ENCODE measurements around the gene RNU1-4. TPM values are rescaled to one million over a fixed set of nuclear protein-coding genes. Genes with fewer than 3 reads are reported as not detected.
"Not testable (repeated sequence)": the region's sequence is repeated elsewhere in the genome, so short reads cannot be mapped to it uniquely, and the experiment has no call there.

Gene RNU1-4
- total RNA-seq, 3 donors from 2014 or later (not counting 1 experiment from before 2014, with no cell fraction given) = 2,937 to 3,261 (median 3,038) TPM

- H3K4me3 ChIP-seq (ENCODE audit: low read length); H3K36me3 Mint-ChIP-seq; H3K4me1 Mint-ChIP-seq; H3K36me3 ChIP-seq (ENCODE audit: control insufficient read depth, insufficient read depth, low read length); intact Hi-C loops (cut with micrococcal nuclease); H3K27ac Mint-ChIP-seq; H3K4me1 ChIP-seq (ENCODE audit: control insufficient read depth, insufficient read depth, low read length); H3K4me3 Mint-ChIP-seq; ATAC-seq; H3K9me3 ChIP-seq (ENCODE audit: control insufficient read depth, insufficient read depth, low read length); H3K9me3 Mint-ChIP-seq; H3K27me3 ChIP-seq (ENCODE audit: control insufficient read depth, insufficient read depth, low read length); DNase-seq; H3K27ac ChIP-seq (ENCODE audit: low read length): not testable (repeated sequence)
- WGBS (ENCODE audit: insufficient coverage) = 90% methylated on average over 4 of the region's 6 CpGs
- H3K27me3 Mint-ChIP-seq (ENCODE audit: low read depth in 2 of 2) = peaks cover 9 to 11% of the 10 kb centered on the region in 2 donors
Measured at GRCh38 chr1:16712984-16713383, 27.3 kb upstream of the RNU1-4 start.

- H3K4me3 ChIP-seq (ENCODE audit: low read length); H3K9me3 ChIP-seq (ENCODE audit: control insufficient read depth, insufficient read depth, low read length); H3K27ac Mint-ChIP-seq; intact Hi-C loops (cut with micrococcal nuclease); ATAC-seq; DNase-seq; H3K4me3 Mint-ChIP-seq; H3K9me3 Mint-ChIP-seq; H3K36me3 ChIP-seq (ENCODE audit: control insufficient read depth, insufficient read depth, low read length); H3K36me3 Mint-ChIP-seq; H3K27ac ChIP-seq (ENCODE audit: low read length); H3K4me1 Mint-ChIP-seq; H3K27me3 ChIP-seq (ENCODE audit: control insufficient read depth, insufficient read depth, low read length); H3K4me1 ChIP-seq (ENCODE audit: control insufficient read depth, insufficient read depth, low read length): not testable (repeated sequence)
- 93% methylated on average over 3 of the region's 10 CpGs for WGBS (ENCODE audit: insufficient coverage)
- H3K27me3 Mint-ChIP-seq (ENCODE audit: low read depth in 2 of 2) = peaks cover 9 to 11% of the 10 kb centered on the region in 2 donors
Measured at GRCh38 chr1:16713480-16713879, 26.8 kb upstream of the RNU1-4 start.

- no peak for TF ChIP-seq CTCF (IDR thresholded peaks at IDR 0.05)
- Mint-ChIP-seq H3K27me3 (ENCODE audit: low read depth in 2 of 2) (peaks cover 11 to 13% of the 10 kb centered on the region in 2 donors), H3K27ac (no peak overlapping the region), H3K9me3 (no peaks in the 10 kb centered on the region), H3K4me3 (no peak overlapping the region), H3K4me1 (no peaks in the 10 kb centered on the region), H3K36me3 (no peaks in the 10 kb centered on the region)
- Histone ChIP-seq H3K36me3 (ENCODE audit: control insufficient read depth, insufficient read depth, low read length) (no peaks in the 10 kb centered on the region), H3K27ac (ENCODE audit: low read length) (no peak overlapping the region), H3K27me3 (ENCODE audit: control insufficient read depth, insufficient read depth, low read length) (peaks cover 4% of the 10 kb centered on the region), H3K4me1 (ENCODE audit: control insufficient read depth, insufficient read depth, low read length) (no peaks in the 10 kb centered on the region), H3K9me3 (ENCODE audit: control insufficient read depth, insufficient read depth, low read length) (no peaks in the 10 kb centered on the region), H3K4me3 (ENCODE audit: low read length) (no peak overlapping the region)
- 84% methylated on average over 7 of the region's 7 CpGs for WGBS (ENCODE audit: insufficient coverage)
- no peak for ATAC-seq
- intact Hi-C loops (cut with micrococcal nuclease) = no loop called here
- DNase-seq = no peak
Measured at GRCh38 chr1:16716691-16717335, 23.5 kb upstream of the RNU1-4 start.

GRCh38 chr1:16717336-16718098 is 22.8 kb upstream of the RNU1-4 start:
- WGBS (ENCODE audit: insufficient coverage) = 81% methylated on average over 19 of the region's 20 CpGs
- DNase-seq = no peak
- Mint-ChIP-seq H3K27me3 (ENCODE audit: low read depth in 2 of 2) (peaks cover 11 to 14% of the 10 kb centered on the region in 2 donors), H3K9me3 (no peaks in the 10 kb centered on the region), H3K4me1 (no peaks in the 10 kb centered on the region), H3K36me3 (no peaks in the 10 kb centered on the region), H3K4me3 (no peak overlapping the region), H3K27ac (no peak overlapping the region)
- peaks cover 4% of the 10 kb centered on the region for H3K27me3 ChIP-seq (ENCODE audit: control insufficient read depth, insufficient read depth, low read length)
- no peak overlapping the region for H3K27ac ChIP-seq (ENCODE audit: low read length)
- TF ChIP-seq CTCF (IDR thresholded peaks at IDR 0.05) = no peak
- intact Hi-C loops (cut with micrococcal nuclease) = no loop called here
- no peaks in the 10 kb centered on the region for H3K9me3 ChIP-seq (ENCODE audit: control insufficient read depth, insufficient read depth, low read length)
- H3K4me3 ChIP-seq (ENCODE audit: low read length) = no peak overlapping the region
- no peaks in the 10 kb centered on the region for H3K36me3 ChIP-seq (ENCODE audit: control insufficient read depth, insufficient read depth, low read length)
- H3K4me1 ChIP-seq (ENCODE audit: control insufficient read depth, insufficient read depth, low read length) = no peaks in the 10 kb centered on the region
- ATAC-seq = no peak

GRCh38 chr1:16718099-16718907 is 22.0 kb upstream of the RNU1-4 start:
- H3K9me3 Mint-ChIP-seq; H3K4me1 ChIP-seq (ENCODE audit: control insufficient read depth, insufficient read depth, low read length); H3K4me1 Mint-ChIP-seq; H3K4me3 ChIP-seq (ENCODE audit: low read length); ATAC-seq; DNase-seq; H3K36me3 ChIP-seq (ENCODE audit: control insufficient read depth, insufficient read depth, low read length); H3K36me3 Mint-ChIP-seq; H3K27me3 ChIP-seq (ENCODE audit: control insufficient read depth, insufficient read depth, low read length); H3K9me3 ChIP-seq (ENCODE audit: control insufficient read depth, insufficient read depth, low read length); H3K27ac ChIP-seq (ENCODE audit: low read length); H3K4me3 Mint-ChIP-seq; intact Hi-C loops (cut with micrococcal nuclease); H3K27ac Mint-ChIP-seq: not testable (repeated sequence)
- WGBS (ENCODE audit: insufficient coverage) = 89% methylated on average over 14 of the region's 14 CpGs
- H3K27me3 Mint-ChIP-seq (ENCODE audit: low read depth in 2 of 2) = peaks cover 11% of the 10 kb centered on the region in 2 donors
